HepG2 (cell line): ENCODE data around the gene PTMA. TPM values are rescaled to one million over a fixed set of nuclear protein-coding genes. Genes with fewer than 3 reads are reported as not detected.

Experiments
- ATAC-seq: fragments of 200-7000 bp; cut with Tn5 transposase; 3 replicates; pipeline ENCODE4 v1.9.1; 2020; ENCODE audit warnings: mild to moderate bottlenecking, moderate library complexity
- BruUV-seq: library from RNA; stranded (reverse); fragments of 400-500 nt; replicated peaks from 2 replicates; lab custom pipeline; 2021; lab: Mats Ljungman, UMichigan
- CTCF ChIA-PET: fragments of 300-600 bp; formaldehyde crosslinking; extraction: SDS; loops from one replicate; lab custom pipeline; 2021; ENCODE audit warnings: low total read pairs, inconsistent platforms, low intra/inter-chr PET ratio; lab: Yijun Ruan, JAX
- POLR2A ChIA-PET: fragments of 350-600 bp; sonication (Branson Sonifier 250); formaldehyde crosslinking; loops from one replicate; lab custom pipeline; 2020; ENCODE audit warnings: antibody characterized with exemption, inconsistent platforms; lab: Yijun Ruan, JAX
- DNase-seq: peaks from one replicate; pipeline ENCODE4 v3.0.0-alpha.2; 2015; ENCODE audit warnings: low spot score
- FAIRE-seq: peaks from 3 replicates; lab custom pipeline; 2011; peaks lifted over from hg19 to GRCh38; lab: Jason Lieb, UNC
- H2AFZ ChIP-seq: one replicate; pipeline ENCODE4 v1.6.1; 2011; ENCODE audit warnings: low read length, inconsistent platforms
- H3K27ac ChIP-seq: fragments of 300-600 bp; 3 replicates; pipeline ENCODE4 v1.8.0; 2011; ENCODE audit warnings: mixed run types, mild to moderate bottlenecking, mixed read lengths, low read length, inconsistent platforms; ENCODE audit not compliant: insufficient read depth; ENCODE audit errors: extremely low read length
- H3K27me3 ChIP-seq, 2 experiments: fragments of 200-600 bp in 1 of 2; 2 replicates in 1 of 2; 3 replicates in 1 of 2; pipeline versions ENCODE4 v1.6.0 to v1.8.0; 2011; ENCODE audit warnings: low read length in 2 of 2, mild to moderate bottlenecking in 2 of 2, moderate library complexity in 2 of 2, inconsistent platforms in 1 of 2; ENCODE audit not compliant: insufficient read depth in 2 of 2, control insufficient read depth in 1 of 2
- H3K36me3 ChIP-seq, 2 experiments: fragments of 200-600 bp in 1 of 2; replicated peaks in 1 of 2; 2 replicates in 1 of 2; 3 replicates in 1 of 2; pipeline versions ENCODE4 v1.5.1 to v1.8.0; 2011; ENCODE audit warnings: low read length in 2 of 2, inconsistent platforms in 1 of 2; ENCODE audit not compliant: insufficient read depth in 2 of 2, control insufficient read depth in 1 of 2
- H3K4me1 ChIP-seq: 2 replicates; pipeline ENCODE4 v1.5.1; 2012; ENCODE audit warnings: low read length, inconsistent platforms; ENCODE audit not compliant: insufficient read depth
- H3K4me2 ChIP-seq: 2 replicates; pipeline ENCODE4 v1.6.0; 2011; ENCODE audit warnings: low read depth, low read length, inconsistent platforms
- H3K4me3 ChIP-seq, 3 experiments: fragments of 200-600 bp in 1 of 3; sonication (generic), shearing (Covaris generic) in 1 of 3; replicated peaks in 1 of 3; 2 replicates each; pipeline ENCODE4 v1.5.1; 2011 to 2016; ENCODE audit warnings: low read length in 3 of 3, inconsistent platforms in 2 of 3, low read depth in 2 of 3, mild to moderate bottlenecking in 2 of 3, control low read depth in 1 of 3, mixed read lengths in 1 of 3; ENCODE audit not compliant: insufficient read depth in 1 of 3
- H3K79me2 ChIP-seq: one replicate; pipeline ENCODE4 v1.6.1; 2011; ENCODE audit warnings: low read length, inconsistent platforms; ENCODE audit not compliant: insufficient read depth
- H3K9ac ChIP-seq: 2 replicates; pipeline ENCODE4 v1.6.0; 2011; ENCODE audit warnings: mild to moderate bottlenecking, low read depth, low read length, inconsistent platforms; ENCODE audit not compliant: insufficient read depth
- H3K9me3 ChIP-seq: 2 replicates; pipeline ENCODE4 v1.5.1; 2012; ENCODE audit warnings: mild to moderate bottlenecking, low read length
- H4K20me1 ChIP-seq: 2 replicates; pipeline ENCODE4 v1.6.0; 2011; ENCODE audit warnings: inconsistent platforms, mild to moderate bottlenecking, low read length, moderate library complexity; ENCODE audit not compliant: insufficient read depth
- ATM ChIP-seq: fragments of 450-650 bp; IDR thresholded peaks from 2 replicates; pipeline ENCODE4 v1.7.1; 2017; ENCODE audit warnings: mild to moderate bottlenecking, borderline replicate concordance
- EED ChIP-seq: sonication (generic); formaldehyde crosslinking; IDR thresholded peaks from 2 replicates; pipeline ENCODE4 v1.5.0; 2020; ENCODE audit warnings: mild to moderate bottlenecking, missing genetic modification reagents
- FOXC1 ChIP-seq: sonication (generic); formaldehyde crosslinking; IDR thresholded peaks from 2 replicates; pipeline ENCODE4 v1.8.0; 2022; ENCODE audit warnings: mild to moderate bottlenecking, missing genetic modification reagents, borderline replicate concordance
- IKZF1 ChIP-seq: fragments of 450-650 bp; IDR thresholded peaks from 2 replicates; pipeline ENCODE4 v1.7.1; 2016
- MEIS2 ChIP-seq: sonication (generic); formaldehyde crosslinking; IDR thresholded peaks from 2 replicates; pipeline ENCODE4 v1.9.0; 2021; ENCODE audit warnings: mild to moderate bottlenecking, missing genetic modification reagents
- MYC ChIP-seq: sonication (generic); formaldehyde crosslinking; IDR thresholded peaks from 2 replicates; pipeline ENCODE4 v1.9.0; 2021; ENCODE audit warnings: missing genetic modification reagents, borderline replicate concordance
- NFRKB ChIP-seq: fragments of 450-650 bp; IDR thresholded peaks from 2 replicates; pipeline ENCODE4 v1.6.1; 2017
- PHF20 ChIP-seq: sonication (generic); formaldehyde crosslinking; IDR thresholded peaks from 2 replicates; pipeline ENCODE4 v1.5.0; 2020; ENCODE audit warnings: mild to moderate bottlenecking, missing genetic modification reagents
- SKIL ChIP-seq: sonication (generic); formaldehyde crosslinking; IDR thresholded peaks from 2 replicates; pipeline ENCODE4 v1.8.0; 2022; ENCODE audit warnings: missing genetic modification reagents, mild to moderate bottlenecking, moderate library complexity, borderline replicate concordance
- TBL1XR1 ChIP-seq: fragments of 150-350 bp; IDR thresholded peaks from 2 replicates; pipeline ENCODE4 v1.6.1; 2014; ENCODE audit warnings: borderline replicate concordance, low read length; ENCODE audit not compliant: partially characterized antibody
- TBX2 ChIP-seq: sonication (generic); formaldehyde crosslinking; IDR thresholded peaks from 2 replicates; pipeline ENCODE4 v1.5.0; 2020; ENCODE audit warnings: missing genetic modification reagents, mild to moderate bottlenecking, borderline replicate concordance
- ZEB1 ChIP-seq: IDR thresholded peaks from 2 replicates; pipeline ENCODE4 v1.6.1; 2012; ENCODE audit warnings: mild to moderate bottlenecking, low read depth, inconsistent platforms; ENCODE audit not compliant: insufficient replicate concordance
- ZNF276 ChIP-seq: sonication (generic); formaldehyde crosslinking; IDR thresholded peaks from 2 replicates; pipeline ENCODE4 v1.4.0; 2020; ENCODE audit warnings: mild to moderate bottlenecking, low read depth, missing genetic modification reagents
- ZNF674 ChIP-seq: sonication (generic); formaldehyde crosslinking; IDR thresholded peaks from 2 replicates; pipeline ENCODE4 v1.5.0; 2020; ENCODE audit warnings: low read depth, mild to moderate bottlenecking, missing genetic modification reagents
- ZNF768 ChIP-seq: sonication (generic); formaldehyde crosslinking; IDR thresholded peaks from 2 replicates; pipeline ENCODE4 v1.4.0; 2020; ENCODE audit warnings: missing genetic modification reagents
- ZNF780A ChIP-seq: sonication (generic); formaldehyde crosslinking; IDR thresholded peaks from 2 replicates; pipeline ENCODE4 v1.8.0; 2022; ENCODE audit warnings: mild to moderate bottlenecking, missing genetic modification reagents, moderate library complexity
- ZNF788 ChIP-seq: sonication (generic); formaldehyde crosslinking; IDR thresholded peaks from 2 replicates; pipeline ENCODE4 v1.5.0; 2020; ENCODE audit warnings: mild to moderate bottlenecking, missing genetic modification reagents, borderline replicate concordance
- ZSCAN5A ChIP-seq: sonication (generic); formaldehyde crosslinking; IDR thresholded peaks from 2 replicates; pipeline ENCODE4 v1.8.0; 2022; ENCODE audit warnings: mild to moderate bottlenecking, missing genetic modification reagents, borderline replicate concordance
- WGBS: methylation state at CpG from one replicate; pipeline ENCODE4 v1.1.6; 2017; ENCODE audit warnings: low lambda C conversion rate; 5-methylcytosine and 5-hydroxymethylcytosine counted together
- in situ Hi-C: cut with HindIII; loops from 2 replicates; pipeline ENCODE4 v1.10.0; 2017; ENCODE audit warnings: low pct_unique_long_range_greater_than_20kb; ENCODE audit not compliant: extremely low pct_ligation_motif_present
- intact Hi-C: fragments of 100-400 bp; cut with micrococcal nuclease; formaldehyde crosslinking; loops from one replicate; pipeline ENCODE4 v1.10.0; 2022; ENCODE audit not compliant: unreplicated experiment
- polyA plus RNA-seq, 8 experiments: library from polyadenylated mRNA; depleted of rRNA in 3 of 8; stranded (reverse) in 7 of 8; unstranded in 1 of 8; fragments of >200 nt; fragmentation: Illumina TruSeq in 4 of 8; extraction: Trizol in 4 of 8; gene quantifications; 2 replicates each; pipeline versions ENCODE4 v1.2.1 to v1.2.3, GENCODE V29; 2011 to 2016; ENCODE audit warnings: low read depth in 4 of 8, missing spikeins in 1 of 8, mixed read lengths in 1 of 8; ENCODE audit not compliant: insufficient read depth in 1 of 8
- total RNA-seq, 5 experiments: library from RNA; depleted of rRNA; stranded (reverse); fragments of >200 nt; fragmentation: Illumina TruSeq; extraction: Trizol; gene quantifications; 2 replicates each; pipeline ENCODE4 v1.2.3, GENCODE V29; 2016; ENCODE audit warnings: low read depth in 1 of 5

The PTMA gene
- total and polyA plus RNA-seq, 2 of the 13 experiments (the other 11 are each of a cell fraction or from before 2014, with no cell fraction given), result 190 to 1,086 TPM

- 0 out of 2 replicates have a peak, but pooled peaks have one; percentile 14 for TF ChIP-seq MYC (CRISPR knock-in tag)
Observed at GRCh38 chr2:231688719-231689118, 19.6 kb upstream of the PTMA start (continued).

GRCh38 chr2:231689124-231689893 is 19.0 kb upstream of the PTMA start:
- H3K4me1 ChIP-seq, result peaks cover 47% of the 10 kb centered on the region
- H4K20me1 ChIP-seq, result no peaks in the 10 kb centered on the region
- H3K36me3 ChIP-seq, result no peaks in the 10 kb centered on the region
- peaks cover 4 to 33% of the 10 kb centered on the region in 2 experiments; a peak in 3 of 5 replicates for H3K27me3 ChIP-seq
- intact Hi-C loops, result no loop called here
- no peak overlapping the region for H3K4me3 ChIP-seq
- FAIRE-seq (no peak), ATAC-seq (no peak), DNase-seq (no peak)
- 65% methylated on average over 15 of the region's 15 CpGs for WGBS
- no TSS peak for BruUV-seq
- H3K27ac ChIP-seq, result no peak overlapping the region
- TF ChIP-seq IKZF1 (no peak), ZNF788 (0 out of 2 replicates have a peak, but pooled peaks have one; percentile 21), ZNF768 (CRISPR knock-in tag) (peak; percentile 88), ZEB1 (no peak), FOXC1 (CRISPR knock-in tag) (no peak), ZNF780A (no peak), ZSCAN5A (CRISPR knock-in tag) (no peak), ZNF674 (no peak), MEIS2 (CRISPR knock-in tag) (no peak), NFRKB (no peak), SKIL (CRISPR knock-in tag) (no peak), PHF20 (CRISPR knock-in tag) (no peak), EED (CRISPR knock-in tag) (0 out of 2 replicates have a peak, but pooled peaks have one; percentile 56), ATM (no peak), TBX2 (CRISPR knock-in tag) (0 out of 2 replicates have a peak, but pooled peaks have one; percentile 34), ZNF276 (CRISPR knock-in tag) (no peak), TBL1XR1 (no peak)
- no peak overlapping the region for H3K4me2 ChIP-seq
- ChIA-PET POLR2A (interaction anchor here (1.0 to 5.3 kb wide), 6 partner anchors 14 to 24 kb away, joined by 3 to 44 read pairs (median 9); partner anchors contain the start of gene PTMA), CTCF (no interaction called here)
- H3K9me3 ChIP-seq, result no peaks in the 10 kb centered on the region
- in situ Hi-C loops, result no loop called here
- H3K9ac ChIP-seq, result no peak overlapping the region
- H2AFZ ChIP-seq, result no peak overlapping the region
- H3K79me2 ChIP-seq, result no peaks in the 10 kb centered on the region
